ENCODE data around the gene SELENOV.

DNA sequence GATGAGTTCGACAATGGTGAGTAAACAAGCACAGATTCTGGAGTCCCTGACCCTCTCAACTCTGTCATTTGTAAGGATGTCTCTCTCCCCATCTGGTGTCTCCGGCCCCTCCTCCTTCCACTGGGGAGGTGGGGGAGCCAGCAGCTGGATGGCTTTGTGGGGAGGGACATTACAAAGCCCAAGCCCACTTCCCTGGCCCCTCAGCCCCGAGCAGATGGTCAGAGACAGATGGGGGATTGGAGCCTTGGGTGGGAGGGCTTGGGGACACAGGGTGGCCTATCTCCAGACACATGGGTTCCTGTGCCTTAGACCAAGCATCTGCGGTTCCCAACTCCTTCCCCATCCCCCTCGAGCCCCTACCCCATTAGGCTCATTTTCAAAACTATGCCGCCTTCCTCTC, 31.8 kb upstream of the SELENOV start:
- TF ChIP-seq, protein P1, sequence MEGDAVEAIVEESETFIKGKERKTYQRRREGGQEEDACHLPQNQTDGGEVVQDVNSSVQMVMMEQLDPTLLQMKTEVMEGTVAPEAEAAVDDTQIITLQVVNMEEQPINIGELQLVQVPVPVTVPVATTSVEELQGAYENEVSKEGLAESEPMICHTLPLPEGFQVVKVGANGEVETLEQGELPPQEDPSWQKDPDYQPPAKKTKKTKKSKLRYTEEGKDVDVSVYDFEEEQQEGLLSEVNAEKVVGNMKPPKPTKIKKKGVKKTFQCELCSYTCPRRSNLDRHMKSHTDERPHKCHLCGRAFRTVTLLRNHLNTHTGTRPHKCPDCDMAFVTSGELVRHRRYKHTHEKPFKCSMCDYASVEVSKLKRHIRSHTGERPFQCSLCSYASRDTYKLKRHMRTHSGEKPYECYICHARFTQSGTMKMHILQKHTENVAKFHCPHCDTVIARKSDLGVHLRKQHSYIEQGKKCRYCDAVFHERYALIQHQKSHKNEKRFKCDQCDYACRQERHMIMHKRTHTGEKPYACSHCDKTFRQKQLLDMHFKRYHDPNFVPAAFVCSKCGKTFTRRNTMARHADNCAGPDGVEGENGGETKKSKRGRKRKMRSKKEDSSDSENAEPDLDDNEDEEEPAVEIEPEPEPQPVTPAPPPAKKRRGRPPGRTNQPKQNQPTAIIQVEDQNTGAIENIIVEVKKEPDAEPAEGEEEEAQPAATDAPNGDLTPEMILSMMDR (IDR thresholded peaks at IDR 0.05; ENCODE audit: low read depth, low read length), result no peak
- no peak for TF ChIP-seq EZH2phosphoT487 (IDR thresholded peaks at IDR 0.05; ENCODE audit: low read depth)

All from OCI-LY3 (cell line).